ENCODE measurements around the gene ITGAL. TPM values are rescaled to one million over a fixed set of nuclear protein-coding genes. Genes with fewer than 3 reads are reported as not detected.

The ITGAL gene
- total and polyA plus RNA-seq, 4 donors, result 4.3 to 11.8 (median 6.9) TPM

GRCh38 chr16:30570636-30571444, 98.3 kb downstream of the ITGAL start:
- Histone ChIP-seq H3K4me3 (ENCODE audit: low read depth in 1 of 3, low read length in 3 of 3) (peak overlapping the region; percentile 70 to 81 (median 76)), H3K9ac (ENCODE audit: low read depth in 1 of 2, low read length in 2 of 2) (peak overlapping the region; percentile 77 to 82), H3K27me3 (ENCODE audit: control insufficient read depth in 4 of 4, insufficient read depth in 4 of 4, low read length in 3 of 4) (no peaks in the 10 kb centered on the region), H3K27ac (ENCODE audit: low read depth in 1 of 2, low read length in 2 of 2) (peak overlapping the region; percentile 80 to 96), H3K4me1 (ENCODE audit: control insufficient read depth in 4 of 4, insufficient read depth in 4 of 4, low read length in 3 of 4) (peaks cover 3 to 20% (median 13%) of the 10 kb centered on the region in 4 donors), H3K9me3 (ENCODE audit: control insufficient read depth in 4 of 4, low read length in 3 of 4) (no peaks in the 10 kb centered on the region), H3K36me3 (ENCODE audit: control insufficient read depth in 4 of 4, insufficient read depth in 3 of 4, low read depth in 1 of 4, low read length in 3 of 4) (peaks cover 0 to 1% (median 0%) of the 10 kb centered on the region in 4 donors)
- 17% methylated on average over 22 of the region's 22 CpGs for WGBS
- peak; percentile 53 for DNase-seq (ENCODE audit: low spot score)
- TF ChIP-seq NR2F2 (IDR thresholded peaks at IDR 0.05), result no peak
- TF ChIP-seq EGR1 (IDR thresholded peaks at IDR 0.05; ENCODE audit: low read depth in 2 of 2), result peak; percentile 28 to 47
- TF ChIP-seq ATF3 (IDR thresholded peaks at IDR 0.05), result no peak
- TF ChIP-seq REST (IDR thresholded peaks at IDR 0.05), result peak; percentile 79

- Histone ChIP-seq H3K36me3 (ENCODE audit: control insufficient read depth in 4 of 4, insufficient read depth in 3 of 4, low read depth in 1 of 4, low read length in 3 of 4) (peaks cover 0 to 1% (median 0%) of the 10 kb centered on the region in 4 donors), H3K27me3 (ENCODE audit: control insufficient read depth in 4 of 4, insufficient read depth in 4 of 4, low read length in 3 of 4) (no peaks in the 10 kb centered on the region), H3K9me3 (ENCODE audit: control insufficient read depth in 4 of 4, low read length in 3 of 4) (no peaks in the 10 kb centered on the region), H3K4me3 (ENCODE audit: low read depth in 1 of 3, low read length in 3 of 3) (peak within 1 kb of the TSS; percentile 70 to 81 (median 76)), H3K27ac (ENCODE audit: low read depth in 1 of 2, low read length in 2 of 2) (peak within 1 kb of the TSS; percentile 80 to 96), H3K9ac (ENCODE audit: low read depth in 1 of 2, low read length in 2 of 2) (peak within 1 kb of the TSS; percentile 77 to 82), H3K4me1 (ENCODE audit: control insufficient read depth in 4 of 4, insufficient read depth in 4 of 4, low read length in 3 of 4) (peaks cover 3 to 20% (median 13%) of the 10 kb centered on the region in 4 donors)
- under 1% methylated on average over 67 of the region's 67 CpGs for WGBS
- DNase-seq (ENCODE audit: low spot score), result peak; percentile 92
- TF ChIP-seq ATF3 (IDR thresholded peaks at IDR 0.05) (no peak), GABPA (IDR thresholded peaks at IDR 0.05 in 1 of 2, conservative IDR thresholded peaks at IDR 0.05 in 1 of 2) (peak in 1 of 2 donors; percentile 47), EGR1 (IDR thresholded peaks at IDR 0.05; ENCODE audit: low read depth in 2 of 2) (no peak), HNF4G (IDR thresholded peaks at IDR 0.05) (no peak), JUND (IDR thresholded peaks at IDR 0.05) (no peak), REST (IDR thresholded peaks at IDR 0.05) (peak; percentile 18), RXRA (IDR thresholded peaks at IDR 0.05) (peak; percentile 29 to 40), HNF4A (conservative IDR thresholded peaks at IDR 0.05) (peak; percentile 12 to 42), SP1 (IDR thresholded peaks at IDR 0.05) (peak; percentile 76), FOXA1 (IDR thresholded peaks at IDR 0.05) (no peak), ZBTB33 (IDR thresholded peaks at IDR 0.05) (no peak), RAD21 (IDR thresholded peaks at IDR 0.05) (peak; percentile 42 to 53), TAF1 (conservative IDR thresholded peaks at IDR 0.05) (peak; percentile 42), CTCF (IDR thresholded peaks at IDR 0.05; ENCODE audit: low read depth, low read length, missing input control) (no peak), NR2F2 (IDR thresholded peaks at IDR 0.05) (peak; percentile 70), YY1 (IDR thresholded peaks at IDR 0.05) (peak; percentile 100)
Measured at GRCh38 chr16:30571445-30572322, 99.1 kb downstream of the ITGAL start, which contains the start of gene ZNF688. Gene ZNF688, minus strand, starts transcription at chr16:30571714. Its CDS starts 85 bp downstream, at chr16:30571629.
